GM18508 (cell line): Measurements from ENCODE around the gene CFAP107.
"Not testable (repeated sequence)": the region's sequence is repeated elsewhere in the genome, so short reads cannot be mapped to it uniquely, and the experiment has no call there.

ENCODE experiments used
- ATAC-seq: cut with Tn5 transposase; IDR thresholded peaks from one replicate; pipeline ENCODE4 v1.9.1; 2021; ENCODE audit warnings: moderate number of reproducible peaks; ENCODE audit not compliant: insufficient read depth, unreplicated experiment

The CFAP107 gene

DNA sequence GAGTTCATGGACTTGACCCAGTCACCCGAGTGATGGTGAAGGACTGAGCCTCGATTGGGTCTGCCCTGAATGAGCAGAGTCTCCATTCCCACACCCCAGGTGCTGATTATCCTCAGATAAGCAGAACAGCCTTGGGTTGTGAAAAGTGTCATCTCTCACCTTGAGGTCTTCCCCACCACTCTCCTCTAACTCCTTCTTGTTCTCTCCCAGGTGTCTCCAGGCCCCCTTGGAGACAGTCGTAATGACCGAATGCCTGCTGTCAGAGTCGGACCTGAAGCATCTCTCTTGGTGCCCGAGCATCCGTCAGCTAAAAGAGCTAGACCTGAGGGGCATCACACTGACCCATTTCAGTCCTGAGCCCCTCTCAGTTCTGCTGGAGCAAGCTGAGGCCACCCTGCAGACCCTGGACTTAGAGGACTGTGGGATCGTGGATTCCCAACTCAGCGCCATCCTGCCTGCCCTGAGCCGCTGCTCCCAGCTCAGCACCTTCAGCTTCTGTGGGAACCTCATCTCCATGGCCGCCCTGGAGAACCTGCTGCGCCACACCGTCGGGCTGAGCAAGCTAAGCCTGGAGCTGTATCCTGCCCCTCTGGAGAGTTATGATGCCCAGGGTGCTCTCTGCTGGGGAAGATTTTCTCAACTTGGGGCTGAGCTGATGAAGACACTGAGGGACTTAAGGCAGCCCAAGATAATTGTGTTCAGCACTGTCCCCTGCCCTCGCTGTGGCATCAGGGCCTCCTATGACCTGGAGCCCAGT is 31.0 kb downstream of the CFAP107 start:
- ATAC-seq, result no peak

DNA sequence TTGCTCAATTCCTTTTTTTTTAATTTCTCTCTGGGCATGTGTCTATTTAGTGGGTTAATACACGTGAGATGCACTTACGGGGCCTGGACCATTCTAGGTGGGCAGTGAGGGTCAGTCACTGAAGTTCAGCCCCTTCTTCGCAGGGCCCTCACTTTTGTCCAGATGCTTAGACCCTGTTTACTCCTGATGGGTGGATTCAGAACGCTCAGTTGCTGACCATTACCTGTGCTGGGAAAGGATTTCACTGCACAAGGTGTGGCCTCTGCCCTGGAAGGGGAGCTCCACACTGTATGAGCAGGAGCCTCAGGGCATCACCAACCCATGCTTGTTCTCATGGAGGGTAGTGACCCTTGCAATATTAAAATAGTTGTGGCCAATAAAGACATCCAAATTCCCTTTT is 32.1 kb downstream of the CFAP107 start:
- no peak for ATAC-seq

DNA sequence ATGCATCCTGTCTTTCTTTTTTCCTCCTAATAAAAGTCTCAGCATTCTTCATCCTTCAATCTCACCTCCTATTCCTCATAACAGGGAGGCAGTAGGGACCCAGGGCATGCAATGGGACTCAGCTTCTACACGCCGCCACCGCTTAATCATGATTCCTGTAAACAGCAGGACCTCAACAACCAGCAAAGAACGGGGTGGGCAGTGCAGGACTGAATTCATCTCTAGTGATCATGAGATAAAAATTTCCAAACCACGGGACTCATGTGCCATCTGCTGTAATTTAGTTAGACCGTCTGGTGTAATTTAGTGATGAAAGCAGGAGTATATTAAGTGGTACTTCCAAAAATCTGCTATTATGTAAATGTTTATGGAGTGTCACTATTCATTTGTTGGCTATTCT is 32.9 kb downstream of the CFAP107 start:
- no peak for ATAC-seq

DNA sequence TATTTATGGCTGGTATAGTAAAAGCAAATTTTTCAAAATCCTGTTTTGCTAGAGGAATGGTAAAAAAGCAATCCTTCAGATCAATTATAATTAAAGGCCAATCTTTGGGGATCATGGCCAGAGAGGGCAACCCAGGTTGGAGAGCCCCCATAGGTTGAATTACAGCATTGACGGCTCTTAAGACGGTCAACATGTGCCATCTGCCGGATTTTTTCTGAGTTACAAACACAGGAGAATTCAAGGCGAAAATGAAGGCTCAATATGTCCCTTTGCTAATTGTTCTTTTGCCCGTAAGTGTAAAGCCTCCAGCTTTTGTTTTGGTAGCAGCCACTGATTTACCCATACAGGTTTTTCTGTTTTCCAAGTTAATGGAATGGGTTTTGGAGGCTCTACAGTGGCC is 35.5 kb downstream of the CFAP107 start:
- ATAC-seq, result not testable (repeated sequence)

DNA sequence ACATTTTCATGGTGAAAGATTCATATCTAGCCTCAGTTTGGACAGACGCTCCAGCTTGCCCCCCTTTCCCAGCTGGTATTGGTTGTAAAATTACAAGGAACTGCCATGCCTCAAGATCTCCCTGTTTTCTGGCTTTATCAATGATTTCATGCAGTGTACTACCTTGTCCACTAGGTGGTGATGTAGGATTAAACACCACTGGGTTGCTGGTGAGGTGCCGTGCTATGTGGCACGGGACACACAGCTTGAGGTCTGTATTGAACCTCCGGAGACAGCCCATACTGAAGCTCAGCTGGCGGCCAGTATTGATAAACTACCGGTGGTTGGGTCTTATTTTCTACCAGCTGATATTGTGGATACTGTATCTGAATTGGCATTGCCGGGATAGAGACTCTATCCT is 37.8 kb downstream of the CFAP107 start:
- not testable (repeated sequence) for ATAC-seq

DNA sequence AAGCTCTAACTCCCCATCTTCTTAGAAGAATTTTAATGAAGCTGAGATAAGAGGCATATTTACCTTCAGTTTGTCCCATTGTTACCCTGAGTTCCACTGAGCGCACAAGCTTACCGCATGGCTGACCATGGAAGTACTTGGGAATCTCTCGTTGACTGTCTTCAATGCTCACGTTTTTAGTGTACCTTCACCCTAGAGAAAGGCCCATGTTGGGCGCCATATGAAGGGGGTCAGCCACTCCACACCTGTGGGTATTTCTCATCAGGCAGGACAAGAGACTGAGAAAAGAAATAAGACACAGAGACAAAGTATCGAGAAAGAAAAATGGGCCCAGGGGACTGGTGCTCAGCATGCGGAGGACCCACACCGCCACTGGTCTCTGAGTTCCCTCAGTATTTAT is 38.7 kb downstream of the CFAP107 start:
- not testable (repeated sequence) for ATAC-seq

DNA sequence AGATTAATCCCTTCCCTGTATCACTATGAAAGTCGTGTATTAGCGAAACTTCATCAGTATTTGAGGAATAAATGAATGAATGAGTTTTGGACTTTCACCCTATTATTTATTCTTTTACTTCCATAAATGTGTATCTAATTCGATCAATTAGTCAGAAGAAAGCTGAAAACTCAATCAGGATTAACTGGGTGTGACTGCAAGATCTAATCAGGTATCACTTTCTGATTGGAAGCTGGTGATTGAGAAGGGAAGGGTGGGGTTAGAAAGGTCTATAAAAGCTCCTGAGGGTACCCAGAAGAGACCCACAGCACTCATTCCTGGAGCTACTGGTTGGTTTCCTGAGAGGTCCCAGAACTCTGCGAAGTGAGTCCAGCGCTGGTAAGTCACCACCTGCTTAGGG is 45.1 kb downstream of the CFAP107 start, which contains the start of gene PRAMEF1:
Gene PRAMEF1 (plus strand): TSS at position 301 of the 400 bp plus-strand sequence. CDS start 1,831 bp downstream, outside the sequence.
- not testable (repeated sequence) for ATAC-seq

DNA sequence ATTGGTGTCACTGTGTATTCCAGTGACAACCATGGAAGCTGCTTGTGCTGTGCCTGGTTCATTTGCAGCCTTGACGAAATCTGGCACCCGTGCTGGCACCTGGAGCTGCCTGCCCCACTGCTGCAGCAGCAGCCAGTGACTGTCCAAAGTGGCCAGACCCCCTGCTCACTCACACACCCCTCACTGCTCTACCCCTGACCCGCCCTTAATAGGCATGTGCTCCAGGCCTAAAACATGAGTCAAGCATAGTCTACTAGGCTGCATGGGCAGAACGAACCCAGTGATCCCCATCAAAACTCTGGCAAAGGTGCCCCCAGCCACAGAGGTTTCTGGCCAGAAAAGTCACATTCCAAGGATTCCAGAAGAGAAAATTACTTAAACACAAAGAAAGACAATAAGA is 52.9 kb downstream of the CFAP107 start:
- no peak for ATAC-seq

DNA sequence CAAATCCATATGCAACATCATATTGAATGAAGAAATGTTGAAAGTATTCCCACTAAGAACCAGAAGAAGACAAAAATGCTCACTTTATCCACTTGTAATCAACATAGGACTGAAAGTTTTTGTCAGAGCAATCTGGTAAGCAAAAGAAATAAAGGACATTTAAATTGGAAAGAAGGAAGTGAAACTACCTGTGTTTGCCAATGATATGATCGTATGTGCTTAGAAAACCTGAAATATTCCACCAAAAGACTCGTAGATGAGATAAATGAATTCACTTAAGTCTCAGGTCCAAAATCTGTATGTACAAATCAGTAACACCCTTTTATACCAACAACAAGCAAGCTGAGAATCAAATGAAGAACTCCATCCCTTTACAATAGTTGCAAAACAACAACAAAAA is 53.7 kb downstream of the CFAP107 start:
- no peak for ATAC-seq

DNA sequence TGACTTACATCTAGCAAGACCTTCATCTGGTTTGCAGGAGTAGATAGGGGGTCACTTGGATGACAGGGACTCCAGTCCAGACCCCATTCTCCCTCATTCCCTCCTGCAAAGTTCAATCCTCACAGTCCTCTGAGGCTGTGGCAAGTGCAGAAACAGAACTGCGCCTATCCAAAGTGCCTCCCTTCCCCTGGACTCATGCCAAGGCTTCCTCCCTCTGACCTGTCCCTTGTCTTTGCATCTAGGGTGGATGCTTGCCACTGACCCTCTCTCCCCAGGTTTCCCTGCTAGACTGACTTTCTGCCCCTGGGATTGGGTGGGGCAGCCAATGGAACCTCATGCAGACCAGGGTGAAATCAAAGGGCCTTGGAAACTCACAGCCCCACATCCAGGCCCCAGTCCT is 63.9 kb downstream of the CFAP107 start:
- no peak for ATAC-seq

DNA sequence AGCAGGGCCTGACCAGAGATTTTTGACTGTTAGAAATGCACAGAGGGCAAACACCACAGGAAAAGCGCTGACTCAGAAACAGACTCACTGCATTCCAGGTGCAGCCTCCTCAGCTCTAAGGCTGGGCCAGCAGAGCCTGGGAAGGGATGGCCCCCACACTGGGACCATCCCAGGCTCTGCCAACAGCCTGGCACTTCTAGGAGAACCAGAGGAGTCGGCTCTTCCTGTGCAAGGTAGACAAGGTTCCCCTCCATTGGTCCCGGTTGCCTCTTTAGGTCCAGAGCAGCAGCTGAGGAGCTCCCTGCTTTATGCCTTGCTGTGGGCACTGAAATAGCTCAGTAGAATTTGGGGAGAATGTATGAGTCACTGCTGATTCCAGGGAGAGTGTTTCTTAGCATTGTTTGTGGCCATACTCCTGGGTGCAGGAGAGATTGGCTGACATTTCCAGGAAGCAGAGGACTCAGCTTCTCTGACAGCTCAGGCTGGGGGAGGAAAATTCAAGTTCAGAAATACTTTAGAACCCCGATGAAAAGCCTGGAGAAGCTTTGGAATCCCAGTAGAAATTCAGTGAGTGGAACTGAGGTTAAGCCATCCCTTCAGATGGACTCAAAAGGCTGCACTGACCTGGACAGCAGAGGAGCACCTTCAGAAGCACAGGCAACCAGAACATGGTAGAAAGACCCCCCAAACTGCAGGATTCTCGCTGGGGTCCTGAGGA is 64.8 kb downstream of the CFAP107 start:
- ATAC-seq, result no peak

DNA sequence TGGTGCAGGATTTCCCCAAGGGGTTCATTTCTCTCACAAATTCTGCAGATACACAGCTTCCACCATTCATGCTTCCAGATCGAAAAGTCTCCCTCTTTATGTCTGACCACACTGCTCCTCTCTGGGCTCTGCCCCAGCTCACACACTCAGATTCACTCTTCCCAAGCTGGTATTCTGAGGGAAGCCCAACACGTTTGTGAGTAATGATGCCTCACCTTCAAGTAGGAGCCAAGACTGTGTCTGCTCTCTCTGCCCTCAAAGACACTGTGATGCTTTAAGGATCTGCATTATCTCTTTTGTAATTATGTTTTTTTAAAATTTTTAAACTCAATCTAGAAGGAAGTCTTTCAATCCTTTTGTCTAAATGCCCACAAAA is 65.4 kb downstream of the CFAP107 start:
- ATAC-seq, result no peak
